Smooth muscle cell (in vitro differentiated cells): ENCODE measurements around the gene TPPP3. TPM values are rescaled to one million over a fixed set of nuclear protein-coding genes. Genes with fewer than 3 reads are reported as not detected.

Source experiments
- DNase-seq: peaks from one replicate; lab custom pipeline; 2025; ENCODE audit not compliant: unreplicated experiment; lab: John Stamatoyannopoulos, UW
- H2AFZ ChIP-seq: fragments of 200-600 bp; sonication (generic); 2 replicates; pipeline ENCODE4 v1.6.0; 2016; ENCODE audit warnings: antibody characterized with exemption, low read depth, mild to moderate bottlenecking
- H3F3A ChIP-seq: fragments of 200-600 bp; sonication (generic); 2 replicates; pipeline ENCODE4 v1.6.0; 2017; ENCODE audit warnings: antibody characterized with exemption, low read depth
- H3K27ac ChIP-seq: fragments of 200-600 bp; sonication (generic); 2 replicates; pipeline ENCODE4 v1.5.1; 2016; ENCODE audit warnings: low read depth, mild to moderate bottlenecking
- H3K27me3 ChIP-seq: fragments of 200-600 bp; sonication (generic); 2 replicates; pipeline ENCODE4 v1.6.1; 2016; ENCODE audit warnings: low read depth, mild to moderate bottlenecking
- H3K36me3 ChIP-seq: fragments of 200-600 bp; sonication (generic); 2 replicates; pipeline ENCODE4 v1.5.1; 2016; ENCODE audit warnings: low read depth
- H3K4me1 ChIP-seq: fragments of 200-600 bp; sonication (generic); 2 replicates; pipeline ENCODE4 v1.5.1; 2016; ENCODE audit warnings: low read depth
- H3K4me2 ChIP-seq: fragments of 200-600 bp; sonication (generic); 2 replicates; pipeline ENCODE4 v1.6.0; 2016; ENCODE audit warnings: mild to moderate bottlenecking
- H3K4me3 ChIP-seq: fragments of 200-600 bp; sonication (generic); 2 replicates; pipeline ENCODE4 v1.5.1; 2016; ENCODE audit warnings: mild to moderate bottlenecking
- H3K79me2 ChIP-seq: fragments of 200-600 bp; sonication (generic); 2 replicates; pipeline ENCODE4 v1.6.0; 2016; ENCODE audit warnings: low read depth, mild to moderate bottlenecking
- H3K9ac ChIP-seq: fragments of 200-600 bp; sonication (generic); 2 replicates; pipeline ENCODE4 v1.6.0; 2016; ENCODE audit warnings: low read depth
- H3K9me3 ChIP-seq: fragments of 200-600 bp; sonication (generic); replicated peaks from 2 replicates; pipeline ENCODE4 v1.5.1; 2016; ENCODE audit warnings: low read depth
- H4K20me1 ChIP-seq: fragments of 200-600 bp; sonication (generic); 2 replicates; pipeline ENCODE4 v1.6.0; 2016; ENCODE audit warnings: low read depth
- WGBS: methylation state at CpG from one replicate; pipeline ENCODE4 v1.1.7; 2016; ENCODE audit warnings: low lambda C conversion rate; 5-methylcytosine and 5-hydroxymethylcytosine counted together
- polyA plus RNA-seq: library from polyadenylated mRNA; unstranded; fragments of >200 nt; fragmentation: Nextera tagmentation; extraction: Ambion mirVana; gene quantifications from 2 replicates; pipeline ENCODE4 v1.2.1, GENCODE V29; 2016
- total RNA-seq: library from RNA; depleted of rRNA; stranded (reverse); fragments of >200 nt; gene quantifications from 2 replicates; pipeline ENCODE4 v1.2.3, GENCODE V29; 2014
- TF ChIP-seq, protein P1 (sequence below): fragments of 200-600 bp; sonication (generic); IDR thresholded peaks from 2 replicates; pipeline ENCODE4 v1.5.1; 2017; ENCODE audit warnings: borderline replicate concordance, mild to moderate bottlenecking, antibody characterized with exemption; ENCODE audit not compliant: insufficient read depth, poor library complexity, severe bottlenecking

The TPPP3 gene
- total and polyA plus RNA-seq, 2 experiments from 2014 or later = 1.3 to 1.9 TPM

- Histone ChIP-seq H3K4me1 (no peaks in the 10 kb centered on the region), H3K4me3 (no peak overlapping the region), H3K9me3 (no peaks in the 10 kb centered on the region), H2AFZ (no peak overlapping the region), H3K79me2 (no peaks in the 10 kb centered on the region), H3K27ac (no peak overlapping the region), H3F3A (no peaks in the 10 kb centered on the region), H3K27me3 (peaks cover 5% of the 10 kb centered on the region), H3K9ac (no peak overlapping the region), H4K20me1 (peaks cover 32% of the 10 kb centered on the region), H3K36me3 (no peaks in the 10 kb centered on the region), H3K4me2 (no peak overlapping the region)
- 98% methylated on average over 4 of the region's 4 CpGs for WGBS
- no peak for DNase-seq
- TF ChIP-seq, protein P1, sequence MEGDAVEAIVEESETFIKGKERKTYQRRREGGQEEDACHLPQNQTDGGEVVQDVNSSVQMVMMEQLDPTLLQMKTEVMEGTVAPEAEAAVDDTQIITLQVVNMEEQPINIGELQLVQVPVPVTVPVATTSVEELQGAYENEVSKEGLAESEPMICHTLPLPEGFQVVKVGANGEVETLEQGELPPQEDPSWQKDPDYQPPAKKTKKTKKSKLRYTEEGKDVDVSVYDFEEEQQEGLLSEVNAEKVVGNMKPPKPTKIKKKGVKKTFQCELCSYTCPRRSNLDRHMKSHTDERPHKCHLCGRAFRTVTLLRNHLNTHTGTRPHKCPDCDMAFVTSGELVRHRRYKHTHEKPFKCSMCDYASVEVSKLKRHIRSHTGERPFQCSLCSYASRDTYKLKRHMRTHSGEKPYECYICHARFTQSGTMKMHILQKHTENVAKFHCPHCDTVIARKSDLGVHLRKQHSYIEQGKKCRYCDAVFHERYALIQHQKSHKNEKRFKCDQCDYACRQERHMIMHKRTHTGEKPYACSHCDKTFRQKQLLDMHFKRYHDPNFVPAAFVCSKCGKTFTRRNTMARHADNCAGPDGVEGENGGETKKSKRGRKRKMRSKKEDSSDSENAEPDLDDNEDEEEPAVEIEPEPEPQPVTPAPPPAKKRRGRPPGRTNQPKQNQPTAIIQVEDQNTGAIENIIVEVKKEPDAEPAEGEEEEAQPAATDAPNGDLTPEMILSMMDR = no peak
These were observed 44.2 kb upstream of the TPPP3 start for GRCh38 chr16:67437513-67437912.

GRCh38 chr16:67436640-67437193, 43.4 kb upstream of the TPPP3 start:
- Histone ChIP-seq H3K27me3 (peaks cover 11% of the 10 kb centered on the region), H3K79me2 (no peaks in the 10 kb centered on the region), H3K36me3 (no peaks in the 10 kb centered on the region), H3K27ac (no peak overlapping the region), H3K9ac (no peak overlapping the region), H3F3A (no peaks in the 10 kb centered on the region), H3K4me1 (peaks cover 2% of the 10 kb centered on the region), H3K4me2 (no peak overlapping the region), H2AFZ (no peak overlapping the region), H3K4me3 (no peak overlapping the region), H4K20me1 (peaks cover 26% of the 10 kb centered on the region), H3K9me3 (no peaks in the 10 kb centered on the region)
- TF ChIP-seq, protein P1 = no peak
- WGBS = 97% methylated on average over 22 of the region's 23 CpGs
- no peak for DNase-seq

- no peaks in the 10 kb centered on the region for H3K79me2 ChIP-seq
- H3K27ac ChIP-seq = no peak overlapping the region
- H2AFZ ChIP-seq = no peak overlapping the region
- no peaks in the 10 kb centered on the region for H3K9me3 ChIP-seq
- H4K20me1 ChIP-seq = peaks cover 19% of the 10 kb centered on the region
- H3K4me1 ChIP-seq = peaks cover 5% of the 10 kb centered on the region
- no peak overlapping the region for H3K4me2 ChIP-seq
- H3K4me3 ChIP-seq = no peak overlapping the region
- TF ChIP-seq, protein P1 = no peak
- H3F3A ChIP-seq = no peaks in the 10 kb centered on the region
- H3K27me3 ChIP-seq = peaks cover 18% of the 10 kb centered on the region
- H3K36me3 ChIP-seq = no peaks in the 10 kb centered on the region
- DNase-seq = no peak
- WGBS = 94% methylated on average over 16 of the region's 16 CpGs
- H3K9ac ChIP-seq = no peak overlapping the region
These were observed 42.5 kb upstream of the TPPP3 start for GRCh38 chr16:67435758-67436164.

- Histone ChIP-seq H3K4me2 (no peak overlapping the region), H2AFZ (no peak overlapping the region), H3K4me1 (peaks cover 10% of the 10 kb centered on the region), H3K27me3 (peaks cover 43% of the 10 kb centered on the region), H3K79me2 (no peaks in the 10 kb centered on the region), H3K36me3 (no peaks in the 10 kb centered on the region), H3F3A (no peaks in the 10 kb centered on the region), H3K4me3 (no peak overlapping the region), H3K9me3 (no peaks in the 10 kb centered on the region), H3K9ac (no peak overlapping the region), H3K27ac (no peak overlapping the region), H4K20me1 (peaks cover 4% of the 10 kb centered on the region)
- DNase-seq = no peak
- TF ChIP-seq, protein P1 = no peak
- WGBS = 90% methylated on average over 4 of the region's 5 CpGs
These were observed 39.9 kb upstream of the TPPP3 start for GRCh38 chr16:67433131-67433719.
